Coronary artery (tissue), 2 donors: ENCODE results near the gene TXNIP.

Experiments
- DNase-seq: peaks from one replicate; pipeline ENCODE4 v3.0.0-alpha.2; 2017; ENCODE audit warnings: low spot score
- H3K27ac ChIP-seq, 2 donors: fragments of 200-600 bp; sonication (generic); one replicate each; pipeline ENCODE4 v1.5.1; 2016 to 2019
- H3K4me3 ChIP-seq: fragments of 200-600 bp; sonication (generic); 2 replicates; pipeline ENCODE4 v1.5.1; 2016; ENCODE audit warnings: mild to moderate bottlenecking, moderate library complexity
- TF ChIP-seq, protein P1 (sequence below): fragments of 200-600 bp; sonication (generic); IDR thresholded peaks from one replicate; pipeline ENCODE4 v1.5.1; 2019; ENCODE audit warnings: antibody characterized with exemption

TXNIP gene

DNA sequence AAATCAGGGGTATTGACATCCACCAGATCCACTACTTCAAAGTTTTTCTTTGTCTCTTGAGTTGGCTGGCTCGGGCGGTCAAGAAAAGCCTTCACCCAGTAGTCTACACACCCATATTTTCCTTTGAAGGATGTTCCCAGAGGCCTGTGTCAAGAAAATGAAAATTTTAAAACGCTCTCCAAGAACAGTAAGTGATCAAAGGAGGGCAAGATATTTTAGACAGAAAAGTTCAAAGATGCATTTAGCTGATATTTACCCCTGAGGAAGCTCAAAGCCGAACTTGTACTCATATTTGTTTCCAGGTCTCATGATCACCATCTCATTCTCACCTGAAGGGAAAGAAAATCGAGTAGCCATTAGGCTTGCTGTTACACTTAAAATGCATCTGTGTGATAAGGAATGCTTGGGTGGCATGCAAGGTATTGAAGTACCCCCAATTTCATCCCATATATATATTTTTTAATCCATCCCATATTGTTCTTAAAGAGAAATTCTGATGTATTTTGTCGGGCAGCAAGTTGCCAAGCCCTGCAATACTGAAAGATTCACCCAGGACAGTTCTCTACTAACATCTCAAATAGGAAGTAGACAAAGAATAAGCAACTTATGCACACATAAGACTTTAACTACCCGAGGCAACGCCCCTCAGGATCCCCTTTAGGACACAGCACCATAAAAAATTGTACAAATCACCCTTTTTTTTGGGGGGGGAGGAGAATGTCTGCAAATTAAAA, 1.1 kb downstream of the TXNIP start:
- Histone ChIP-seq H3K4me3 (peak overlapping the region; percentile 97), H3K27ac (peak overlapping the region; percentile 91 to 99)
- TF ChIP-seq, protein P1, sequence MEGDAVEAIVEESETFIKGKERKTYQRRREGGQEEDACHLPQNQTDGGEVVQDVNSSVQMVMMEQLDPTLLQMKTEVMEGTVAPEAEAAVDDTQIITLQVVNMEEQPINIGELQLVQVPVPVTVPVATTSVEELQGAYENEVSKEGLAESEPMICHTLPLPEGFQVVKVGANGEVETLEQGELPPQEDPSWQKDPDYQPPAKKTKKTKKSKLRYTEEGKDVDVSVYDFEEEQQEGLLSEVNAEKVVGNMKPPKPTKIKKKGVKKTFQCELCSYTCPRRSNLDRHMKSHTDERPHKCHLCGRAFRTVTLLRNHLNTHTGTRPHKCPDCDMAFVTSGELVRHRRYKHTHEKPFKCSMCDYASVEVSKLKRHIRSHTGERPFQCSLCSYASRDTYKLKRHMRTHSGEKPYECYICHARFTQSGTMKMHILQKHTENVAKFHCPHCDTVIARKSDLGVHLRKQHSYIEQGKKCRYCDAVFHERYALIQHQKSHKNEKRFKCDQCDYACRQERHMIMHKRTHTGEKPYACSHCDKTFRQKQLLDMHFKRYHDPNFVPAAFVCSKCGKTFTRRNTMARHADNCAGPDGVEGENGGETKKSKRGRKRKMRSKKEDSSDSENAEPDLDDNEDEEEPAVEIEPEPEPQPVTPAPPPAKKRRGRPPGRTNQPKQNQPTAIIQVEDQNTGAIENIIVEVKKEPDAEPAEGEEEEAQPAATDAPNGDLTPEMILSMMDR = no peak
- DNase-seq = no peak

DNA sequence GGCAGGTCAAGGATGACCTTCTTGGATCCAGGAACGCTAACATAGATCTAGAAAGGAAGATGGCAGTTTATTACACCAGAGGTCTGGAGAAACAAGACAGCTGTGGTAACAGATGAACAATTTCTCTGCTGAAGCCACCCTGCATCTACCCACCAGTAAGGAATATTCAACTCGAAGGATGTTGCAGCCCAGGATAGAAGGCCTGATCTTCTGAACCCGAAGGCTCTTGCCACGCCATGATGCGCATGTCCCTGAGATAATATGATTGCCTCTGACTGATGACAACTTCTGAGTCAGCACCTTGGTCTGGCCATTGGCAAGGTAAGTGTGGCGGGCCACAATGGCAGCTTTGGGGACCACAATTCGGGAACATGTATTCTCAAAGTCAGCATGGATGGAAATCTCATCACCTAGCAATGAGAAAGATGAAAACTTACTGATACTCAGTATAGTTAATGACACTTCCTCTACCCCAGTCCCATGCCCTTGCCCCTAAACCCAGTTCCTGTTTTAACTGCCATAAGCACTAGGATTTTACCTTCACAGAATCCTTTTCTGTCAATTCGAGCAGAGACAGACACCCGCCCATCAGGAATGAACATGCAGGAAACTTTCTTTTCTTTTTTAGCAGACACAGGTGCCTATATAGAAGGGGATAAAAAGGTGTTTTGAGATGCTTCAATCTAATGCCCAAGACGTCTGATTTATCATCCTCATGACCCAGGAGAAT, 1.8 kb downstream of the TXNIP start:
- H3K4me3 ChIP-seq = peak overlapping the region; percentile 97
- DNase-seq = no peak
- H3K27ac ChIP-seq = peak overlapping the region; percentile 91 to 99
- TF ChIP-seq, protein P1 = no peak

DNA sequence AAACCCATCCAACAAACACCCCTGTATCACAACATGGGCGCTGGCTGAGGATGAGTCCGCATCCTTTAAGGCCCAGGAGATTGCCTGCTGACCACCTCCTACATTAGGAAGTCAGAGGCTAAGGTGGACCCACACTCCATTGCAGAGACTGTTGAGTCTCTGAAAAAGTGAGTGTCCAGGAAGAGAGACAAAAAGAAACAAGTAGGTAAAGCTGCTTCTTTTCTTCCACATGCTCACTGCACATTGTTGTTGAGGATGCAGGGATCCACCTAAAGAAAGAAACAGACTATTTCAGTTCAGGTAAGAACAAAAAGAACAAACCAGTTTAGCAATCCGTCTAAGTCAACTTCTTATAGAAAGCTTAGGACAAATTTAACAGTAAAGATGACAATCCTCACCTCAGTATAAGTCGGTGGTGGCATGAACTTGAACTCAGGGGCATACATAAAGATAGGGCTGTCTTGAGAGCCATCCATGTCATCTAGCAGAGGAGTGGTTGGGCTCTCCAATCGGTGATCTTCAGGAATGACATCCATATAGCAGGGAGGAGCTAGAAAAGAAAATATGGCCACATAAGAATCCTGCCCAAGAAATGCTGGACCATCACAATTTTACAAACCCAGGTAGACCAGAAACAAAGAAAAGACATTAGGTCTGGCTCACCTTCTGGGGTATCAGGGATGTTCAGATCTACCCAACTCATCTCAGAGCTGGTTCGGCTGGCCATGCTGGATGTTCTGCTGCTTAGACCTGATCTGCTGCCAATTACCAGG, 2.6 kb downstream of the TXNIP start:
- TF ChIP-seq, protein P1 = no peak
- Histone ChIP-seq H3K4me3 (peak overlapping the region; percentile 97), H3K27ac (peak overlapping the region; percentile 91 to 99)
- DNase-seq = peak; percentile 24

DNA sequence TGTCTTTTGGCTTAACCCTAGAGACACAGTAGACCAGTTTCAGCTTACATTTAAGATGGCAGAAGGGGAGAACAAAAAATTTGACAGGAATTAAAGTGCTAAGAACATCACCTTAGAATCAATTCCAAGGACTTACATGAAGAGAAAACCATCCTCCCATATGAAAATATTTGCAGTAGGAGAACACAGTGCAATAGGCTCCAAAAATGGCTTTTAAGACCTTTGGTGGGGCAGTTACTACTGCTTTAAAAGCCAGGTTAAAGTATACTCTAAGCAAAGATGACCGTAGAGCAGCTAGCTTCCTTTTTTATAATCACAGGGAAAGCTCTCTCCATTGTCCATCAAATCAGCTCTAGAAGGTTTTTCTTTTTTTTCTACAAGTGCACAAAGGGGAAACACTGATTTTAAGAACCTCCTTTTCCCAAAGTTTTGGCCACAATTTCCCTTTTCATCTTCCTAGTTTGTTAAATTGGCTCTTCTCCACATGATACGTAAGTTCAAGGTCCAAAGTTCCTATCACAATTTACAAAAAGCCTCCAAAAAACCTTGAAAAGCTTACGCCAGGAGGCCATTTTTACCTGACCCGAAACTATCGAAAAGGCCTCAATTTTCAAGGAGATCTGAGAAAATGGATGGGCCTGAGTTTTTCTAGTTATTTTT, 3.3 kb downstream of the TXNIP start:
- H3K27ac ChIP-seq = peak overlapping the region; percentile 91 to 99
- no peak for DNase-seq
- TF ChIP-seq, protein P1 = no peak
- peak overlapping the region; percentile 97 for H3K4me3 ChIP-seq

DNA sequence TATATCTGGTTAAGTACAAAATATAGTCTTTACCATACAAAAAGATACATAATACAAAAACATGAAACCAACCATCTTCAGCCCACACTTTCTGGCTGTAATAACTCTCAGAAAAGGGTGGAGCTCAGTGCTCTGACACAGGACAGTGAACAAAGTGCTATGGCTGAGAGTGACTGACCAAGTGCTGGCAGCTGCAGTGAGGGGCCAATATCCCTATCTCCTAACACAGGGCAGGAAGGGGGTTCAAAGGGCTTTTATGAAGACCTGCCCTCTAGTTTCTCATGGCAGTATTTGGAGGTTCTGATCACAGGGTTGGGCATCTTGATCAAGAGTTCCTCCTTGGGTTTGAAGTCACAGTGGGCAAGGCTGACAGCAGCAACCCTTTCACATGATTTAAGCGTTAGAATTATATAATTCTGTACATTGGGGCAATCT, 3.9 kb downstream of the TXNIP start:
- TF ChIP-seq, protein P1 = no peak
- Histone ChIP-seq H3K27ac (peak overlapping the region; percentile 91 to 99), H3K4me3 (peak overlapping the region; percentile 97)
- DNase-seq = peak; percentile 64

DNA sequence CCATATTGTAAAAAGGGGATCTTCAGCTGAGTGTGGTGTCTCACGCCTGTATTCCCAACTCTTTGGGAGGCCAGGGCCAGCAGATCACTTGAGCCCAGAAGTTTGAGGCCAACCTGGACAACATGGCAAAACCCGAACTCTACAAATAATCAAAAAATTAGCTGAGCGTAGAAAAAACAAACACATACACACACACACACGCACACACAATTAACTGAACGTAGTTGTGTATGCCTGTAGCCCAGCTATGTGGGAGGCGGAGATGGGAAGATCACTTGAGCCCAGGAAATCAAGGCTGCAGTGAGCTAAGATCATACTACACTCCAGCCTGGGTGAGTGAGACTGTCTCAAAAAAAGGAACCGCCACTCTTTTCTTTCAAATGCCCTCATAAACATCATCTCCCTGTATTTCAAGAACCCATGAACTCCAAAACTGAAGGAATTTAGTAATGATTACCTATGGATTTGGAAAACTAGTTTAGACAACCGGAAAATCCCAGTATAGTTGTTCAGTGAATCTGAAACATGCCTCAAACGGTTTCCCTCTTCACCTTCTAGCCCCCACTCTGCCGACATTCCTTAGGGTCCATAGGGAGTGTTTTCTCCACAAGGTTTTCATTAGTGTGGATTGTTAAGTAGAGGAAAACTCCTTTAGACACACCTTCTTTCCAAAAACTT, 4.5 kb downstream of the TXNIP start:
- DNase-seq = peak; percentile 53
- TF ChIP-seq, protein P1 = no peak
- peak overlapping the region; percentile 91 to 99 for H3K27ac ChIP-seq
- peak overlapping the region; percentile 97 for H3K4me3 ChIP-seq
